GM23338 (cell line): ENCODE results near the gene ULBP2. TPM values are rescaled to one million over a fixed set of nuclear protein-coding genes. Genes with fewer than 3 reads are reported as not detected.
"Not testable (repeated sequence)": the region's sequence is repeated elsewhere in the genome, so short reads cannot be mapped to it uniquely, and the experiment has no call there.

Experiments used
- ATAC-seq: fragments of 200-7000 bp; cut with Tn5 transposase; 3 replicates; pipeline ENCODE4 v1.9.1; 2020
- DNase-seq: peaks from one replicate; pipeline ENCODE4 v3.0.0-alpha.2; 2015; ENCODE audit warnings: low spot score
- H2AFZ ChIP-seq: fragments of 200-600 bp; sonication (generic); 2 replicates; pipeline ENCODE4 v1.8.0; 2016; ENCODE audit warnings: antibody characterized with exemption, mild to moderate bottlenecking, moderate library complexity
- H3F3A ChIP-seq: fragments of 200-600 bp; sonication (generic); replicated peaks from 2 replicates; pipeline ENCODE4 v1.8.0; 2017; ENCODE audit warnings: antibody characterized with exemption, mixed run types, low read depth
- H3K27ac ChIP-seq: fragments of 200-600 bp; sonication (generic); 2 replicates; pipeline ENCODE4 v1.6.1; 2016; ENCODE audit warnings: low read depth
- H3K27me3 ChIP-seq: fragments of 200-600 bp; sonication (generic); 2 replicates; pipeline ENCODE4 v1.8.0; 2016; ENCODE audit warnings: mild to moderate bottlenecking, mixed run types, moderate library complexity; ENCODE audit not compliant: insufficient read depth
- H3K36me3 ChIP-seq: fragments of 200-600 bp; sonication (generic); 2 replicates; pipeline ENCODE4 v1.8.0; 2016; ENCODE audit warnings: mild to moderate bottlenecking; ENCODE audit not compliant: insufficient read depth
- H3K4me1 ChIP-seq: fragments of 200-600 bp; sonication (generic); 2 replicates; pipeline ENCODE4 v1.8.0; 2016; ENCODE audit warnings: mild to moderate bottlenecking, moderate library complexity; ENCODE audit not compliant: insufficient read depth
- H3K4me2 ChIP-seq: fragments of 200-600 bp; sonication (generic); 2 replicates; pipeline ENCODE4 v1.7.1; 2017; ENCODE audit warnings: mixed run types
- H3K4me3 ChIP-seq: fragments of 200-600 bp; sonication (generic); 2 replicates; pipeline ENCODE4 v1.6.1; 2016; ENCODE audit warnings: mixed run types
- H3K79me2 ChIP-seq: fragments of 200-600 bp; sonication (generic); replicated peaks from 2 replicates; pipeline ENCODE4 v1.8.0; 2017; ENCODE audit warnings: mild to moderate bottlenecking; ENCODE audit not compliant: insufficient read depth
- H3K9me2 ChIP-seq: fragments of 200-600 bp; sonication (generic); 2 replicates; pipeline ENCODE4 v1.8.0; 2017; ENCODE audit not compliant: insufficient read depth
- H4K20me1 ChIP-seq: fragments of 200-600 bp; sonication (generic); replicated peaks from 2 replicates; pipeline ENCODE4 v1.8.0; 2017; ENCODE audit warnings: mild to moderate bottlenecking; ENCODE audit not compliant: insufficient read depth
- H3K27ac Mint-ChIP-seq: 2 replicates; pipeline ENCODE4 v1.8.0; 2020; ENCODE audit warnings: inconsistent platforms, mild to moderate bottlenecking, moderate library complexity, mixed read lengths
- H3K27me3 Mint-ChIP-seq: 3 replicates; pipeline ENCODE4 v1.8.0; 2022; ENCODE audit warnings: low read depth, mild to moderate bottlenecking, moderate library complexity, mixed read lengths, inconsistent platforms; ENCODE audit not compliant: insufficient read depth, poor library complexity
- H3K36me3 Mint-ChIP-seq: 3 replicates; pipeline ENCODE4 v1.8.0; 2021; ENCODE audit warnings: low read depth, mild to moderate bottlenecking, inconsistent platforms, moderate library complexity, mixed read lengths
- H3K4me1 Mint-ChIP-seq: 3 replicates; pipeline ENCODE4 v1.8.0; 2020; ENCODE audit warnings: mild to moderate bottlenecking, inconsistent platforms, mixed read lengths
- H3K4me3 Mint-ChIP-seq: 3 replicates; pipeline ENCODE4 v1.8.0; 2021; ENCODE audit warnings: moderate library complexity, mild to moderate bottlenecking, inconsistent platforms, mixed read lengths
- H3K9me3 Mint-ChIP-seq: 3 replicates; pipeline ENCODE4 v1.8.0; 2020; ENCODE audit warnings: moderate library complexity, mild to moderate bottlenecking, inconsistent platforms, mixed read lengths
- ETS1 ChIP-seq: IDR thresholded peaks from 2 replicates; pipeline ENCODE4 v1.6.1; 2016; ENCODE audit warnings: antibody characterized with exemption
- JUNB ChIP-seq: IDR thresholded peaks from one replicate; pipeline ENCODE4 v1.6.1; 2016; ENCODE audit warnings: antibody characterized with exemption; ENCODE audit not compliant: unreplicated experiment
- POLR2AphosphoS5 ChIP-seq: IDR thresholded peaks from 2 replicates; pipeline ENCODE4 v1.6.1; 2016; ENCODE audit warnings: antibody characterized with exemption, low read depth
- REST ChIP-seq: IDR thresholded peaks from one replicate; pipeline ENCODE4 v1.6.1; 2018; ENCODE audit warnings: antibody characterized with exemption; ENCODE audit not compliant: unreplicated experiment
- STAT1 ChIP-seq: IDR thresholded peaks from one replicate; pipeline ENCODE4 v1.6.1; 2016; ENCODE audit warnings: antibody characterized with exemption; ENCODE audit not compliant: unreplicated experiment
- ZNF331 ChIP-seq: fragments of 250-450 bp; sonication (Bioruptor Pico); IDR thresholded peaks from 2 replicates; pipeline ENCODE4 v1.5.0; 2020; ENCODE audit warnings: low read depth, mild to moderate bottlenecking, moderate library complexity
- polyA plus RNA-seq: library from polyadenylated mRNA; unstranded; fragments of >200 nt; fragmentation: Nextera tagmentation; extraction: Ambion mirVana; gene quantifications from 2 replicates; pipeline ENCODE4 v1.2.1, GENCODE V29; 2016
- total RNA-seq: library from RNA; depleted of rRNA; stranded (reverse); fragments of >200 nt; shearing (Covaris generic); gene quantifications from 2 replicates; pipeline ENCODE4 v1.2.3, GENCODE V29; 2014

ULBP2 gene
- total and polyA plus RNA-seq, 2 experiments from 2014 or later: not detected

- Mint-ChIP-seq H3K36me3 (peaks cover 14% of the 10 kb centered on the region), H3K9me3 (peaks cover 43% of the 10 kb centered on the region), H3K4me3 (no peak overlapping the region), H3K27me3 (peaks cover 5% of the 10 kb centered on the region), H3K27ac (no peak overlapping the region), H3K4me1 (no peaks in the 10 kb centered on the region; the same call in 2 of the 3 replicates)
- DNase-seq (no peak), ATAC-seq (no peak)
- Histone ChIP-seq H3K27ac (no peak overlapping the region), H3K79me2 (no peaks in the 10 kb centered on the region), H3K9me2 (no peaks in the 10 kb centered on the region), H3F3A (no peaks in the 10 kb centered on the region), H3K4me1 (no peaks in the 10 kb centered on the region), H4K20me1 (no peaks in the 10 kb centered on the region), H3K27me3 (no peaks in the 10 kb centered on the region), H2AFZ (no peak overlapping the region), H3K4me3 (no peak overlapping the region), H3K4me2 (no peak overlapping the region), H3K36me3 (no peaks in the 10 kb centered on the region; the same call in 1 of the 2 replicates)
- TF ChIP-seq STAT1: no peak
Observed at GRCh38 chr6:149906405-149906804, 35.4 kb upstream of the ULBP2 start.

- Histone ChIP-seq H4K20me1 (no peaks in the 10 kb centered on the region), H3K4me2 (no peak overlapping the region), H3K27me3 (no peaks in the 10 kb centered on the region), H3K27ac (no peak overlapping the region), H3K4me3 (no peak overlapping the region), H3K4me1 (no peaks in the 10 kb centered on the region), H2AFZ (no peak overlapping the region), H3K79me2 (no peaks in the 10 kb centered on the region), H3K9me2 (no peaks in the 10 kb centered on the region), H3F3A (no peaks in the 10 kb centered on the region), H3K36me3 (no peaks in the 10 kb centered on the region; the same call in 1 of the 2 replicates)
- no peak for DNase-seq
- Mint-ChIP-seq H3K27ac (no peak overlapping the region), H3K9me3 (peaks cover 44% of the 10 kb centered on the region), H3K4me3 (no peak overlapping the region), H3K27me3 (peaks cover 5% of the 10 kb centered on the region), H3K36me3 (peaks cover 14% of the 10 kb centered on the region), H3K4me1 (no peaks in the 10 kb centered on the region; the same call in 2 of the 3 replicates)
- TF ChIP-seq ETS1 (no peak), REST (no peak), POLR2AphosphoS5 (no peak), JUNB (no peak), ZNF331 (CRISPR knock-in tag) (no peak)
- no peak for ATAC-seq
Observed at GRCh38 chr6:149907317-149907716, 34.5 kb upstream of the ULBP2 start.

GRCh38 chr6:149908480-149908879 lies 33.3 kb upstream of the ULBP2 start:
- H3K27ac Mint-ChIP-seq, H3K79me2 ChIP-seq, H2AFZ ChIP-seq, DNase-seq, H3K27ac ChIP-seq, H3K4me1 Mint-ChIP-seq, H3K27me3 Mint-ChIP-seq, H3K9me2 ChIP-seq, H3K4me3 ChIP-seq, H3K4me2 ChIP-seq, H3K4me1 ChIP-seq, H3K27me3 ChIP-seq, H3K36me3 ChIP-seq, H3F3A ChIP-seq, H3K4me3 Mint-ChIP-seq, H4K20me1 ChIP-seq, ATAC-seq: not testable (repeated sequence)
- H3K9me3 Mint-ChIP-seq: peaks cover 44% of the 10 kb centered on the region
- H3K36me3 Mint-ChIP-seq: peaks cover 14% of the 10 kb centered on the region
